CD4-positive, alpha-beta T cell (primary cell): Measurements from ENCODE around the gene THOC7. TPM values are rescaled to one million over a fixed set of nuclear protein-coding genes. Genes with fewer than 3 reads are reported as not detected.

ENCODE experiments used
- ATAC-seq: fragments of 200-7000 bp; cut with Tn5 transposase; one replicate; pipeline ENCODE4 v1.10.0; 2022; ENCODE audit warnings: mild to moderate bottlenecking; ENCODE audit not compliant: poor library complexity
- CTCF ChIA-PET: fragments of 350-600 bp; sonication (Branson Sonifier 250); formaldehyde crosslinking; loops from one replicate; lab custom pipeline; 2021; ENCODE audit warnings: antibody characterized with exemption, inconsistent platforms; lab: Charles Lee
- POLR2A ChIA-PET: fragments of 350-600 bp; sonication (Branson Sonifier 250); formaldehyde crosslinking; loops from one replicate; lab custom pipeline; 2021; ENCODE audit warnings: antibody characterized with exemption, inconsistent platforms; lab: Charles Lee
- DNase-seq, 14 experiments: peaks; one replicate each; pipeline ENCODE4 v3.0.0-alpha.2; 2013 to 2020; ENCODE audit warnings: mixed read lengths in 2 of 14
- H3K27ac ChIP-seq, 2 donors: one replicate each; pipeline versions ENCODE4 v1.5.1 to v1.7.0; 2013; ENCODE audit warnings: low read length in 2 of 2, low read depth in 1 of 2, mild to moderate bottlenecking in 1 of 2
- H3K27me3 ChIP-seq, 2 experiments: 1 replicate in 1 of 2; 2 replicates in 1 of 2; pipeline versions ENCODE4 v1.6.1 to v1.7.0; 2013; ENCODE audit warnings: low read length in 2 of 2, control low read depth in 1 of 2, mild to moderate bottlenecking in 1 of 2, moderate library complexity in 1 of 2; ENCODE audit not compliant: insufficient read depth in 2 of 2, control insufficient read depth in 1 of 2
- H3K36me3 ChIP-seq: one replicate; pipeline ENCODE4 v1.6.1; 2013; ENCODE audit warnings: low read length, control low read depth; ENCODE audit not compliant: insufficient read depth
- H3K4me1 ChIP-seq: one replicate; pipeline ENCODE4 v1.6.1; 2013; ENCODE audit warnings: low read length, control low read depth; ENCODE audit not compliant: insufficient read depth
- H3K4me3 ChIP-seq: one replicate; pipeline ENCODE4 v1.5.1; 2013; ENCODE audit warnings: mild to moderate bottlenecking, low read length, moderate library complexity
- H3K9me3 ChIP-seq, 2 experiments: 1 replicate in 1 of 2; 2 replicates in 1 of 2; pipeline versions ENCODE4 v1.6.1 to v1.7.0; 2013; ENCODE audit warnings: low read length in 2 of 2, mild to moderate bottlenecking in 2 of 2, control low read depth in 1 of 2, moderate library complexity in 1 of 2; ENCODE audit not compliant: control insufficient read depth in 1 of 2, insufficient read depth in 1 of 2
- H3K27ac Mint-ChIP-seq: one replicate; pipeline ENCODE4 v1.8.0; 2020; ENCODE audit warnings: mixed read lengths
- H3K27me3 Mint-ChIP-seq: one replicate; pipeline ENCODE4 v1.8.0; 2021; ENCODE audit warnings: mixed read lengths
- H3K36me3 Mint-ChIP-seq: one replicate; pipeline ENCODE4 v1.8.0; 2021; ENCODE audit warnings: low read depth, mixed read lengths
- H3K4me1 Mint-ChIP-seq: one replicate; pipeline ENCODE4 v1.8.0; 2021; ENCODE audit warnings: low read depth, mixed read lengths
- H3K4me3 Mint-ChIP-seq: one replicate; pipeline ENCODE4 v1.8.0; 2020; ENCODE audit warnings: mild to moderate bottlenecking, mixed read lengths
- H3K9me3 Mint-ChIP-seq: one replicate; pipeline ENCODE4 v1.8.0; 2020; ENCODE audit warnings: mixed read lengths
- intact Hi-C, 2 experiments: fragments of 100-400 bp; cut with DNase I in 1 of 2; cut with micrococcal nuclease in 1 of 2; formaldehyde crosslinking; loops; one replicate each; pipeline versions ENCODE4 v1.15.1 to v1.9.0; 2023 to 2025; cut with DNase I, micrococcal nuclease
- total RNA-seq, 174 experiments: library from RNA in 2 of 174; stranded (reverse) in 2 of 174; gene quantifications; one replicate each; pipeline ENCODE4 v1.2.3 and lab custom pipeline; 2021 to 2026
- TF ChIP-seq, protein P1 (sequence below): fragments of 200-600 bp; IDR thresholded peaks from one replicate; pipeline ENCODE4 v1.8.0; 2022; ENCODE audit warnings: antibody characterized with exemption, mild to moderate bottlenecking

THOC7 gene
- total RNA-seq, 2 experiments from 2014 or later, result 21.6 to 23.7 TPM

DNA sequence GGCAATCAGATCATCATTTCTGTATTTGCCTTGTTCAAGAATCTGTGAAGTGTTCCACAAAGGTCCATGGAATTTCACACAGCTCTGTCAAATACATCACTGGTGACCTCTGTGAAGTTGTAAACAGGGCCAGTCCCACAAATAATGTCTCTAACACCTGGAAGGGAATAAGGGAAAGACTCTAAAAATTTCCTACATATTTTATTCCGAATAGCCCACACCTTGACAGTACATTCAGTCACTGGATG, 44.5 kb downstream of the THOC7 start, which contains the start of gene C3orf49:
TSS of gene C3orf49 (plus strand) at position 149 of the 248 bp plus-strand sequence. CDS start 173 bp downstream, outside the sequence.
- Histone ChIP-seq H3K4me3 (no peak within 1 kb of the TSS), H3K27me3 (no peaks in the 10 kb centered on the region), H3K9me3 (no peaks in the 10 kb centered on the region), H3K4me1 (no peaks in the 10 kb centered on the region), H3K27ac (no peak within 1 kb of the TSS), H3K36me3 (no peaks in the 10 kb centered on the region)
- no peaks in the 10 kb centered on the region for H3K9me3 Mint-ChIP-seq
- TF ChIP-seq, protein P1, sequence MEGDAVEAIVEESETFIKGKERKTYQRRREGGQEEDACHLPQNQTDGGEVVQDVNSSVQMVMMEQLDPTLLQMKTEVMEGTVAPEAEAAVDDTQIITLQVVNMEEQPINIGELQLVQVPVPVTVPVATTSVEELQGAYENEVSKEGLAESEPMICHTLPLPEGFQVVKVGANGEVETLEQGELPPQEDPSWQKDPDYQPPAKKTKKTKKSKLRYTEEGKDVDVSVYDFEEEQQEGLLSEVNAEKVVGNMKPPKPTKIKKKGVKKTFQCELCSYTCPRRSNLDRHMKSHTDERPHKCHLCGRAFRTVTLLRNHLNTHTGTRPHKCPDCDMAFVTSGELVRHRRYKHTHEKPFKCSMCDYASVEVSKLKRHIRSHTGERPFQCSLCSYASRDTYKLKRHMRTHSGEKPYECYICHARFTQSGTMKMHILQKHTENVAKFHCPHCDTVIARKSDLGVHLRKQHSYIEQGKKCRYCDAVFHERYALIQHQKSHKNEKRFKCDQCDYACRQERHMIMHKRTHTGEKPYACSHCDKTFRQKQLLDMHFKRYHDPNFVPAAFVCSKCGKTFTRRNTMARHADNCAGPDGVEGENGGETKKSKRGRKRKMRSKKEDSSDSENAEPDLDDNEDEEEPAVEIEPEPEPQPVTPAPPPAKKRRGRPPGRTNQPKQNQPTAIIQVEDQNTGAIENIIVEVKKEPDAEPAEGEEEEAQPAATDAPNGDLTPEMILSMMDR, result no peak
- ChIA-PET CTCF (interaction anchor here (1.6 kb wide), 1 partner anchor 1618 kb away, joined by 4 read pairs; no protein-coding TSS in a partner anchor), POLR2A (no interaction called here)
- DNase-seq, result no peak
- no peak within 1 kb of the TSS for H3K27ac Mint-ChIP-seq
- H3K4me3 Mint-ChIP-seq, result no peak within 1 kb of the TSS
- H3K36me3 Mint-ChIP-seq, result no peaks in the 10 kb centered on the region
- intact Hi-C loops, result loop anchor here (2.0 to 5.0 kb wide), 4 partner anchors 468 to 1617 kb away; no protein-coding TSS in a partner anchor
- no peak for ATAC-seq
- no peaks in the 10 kb centered on the region for H3K27me3 Mint-ChIP-seq
- peaks cover 6% of the 10 kb centered on the region for H3K4me1 Mint-ChIP-seq

DNA sequence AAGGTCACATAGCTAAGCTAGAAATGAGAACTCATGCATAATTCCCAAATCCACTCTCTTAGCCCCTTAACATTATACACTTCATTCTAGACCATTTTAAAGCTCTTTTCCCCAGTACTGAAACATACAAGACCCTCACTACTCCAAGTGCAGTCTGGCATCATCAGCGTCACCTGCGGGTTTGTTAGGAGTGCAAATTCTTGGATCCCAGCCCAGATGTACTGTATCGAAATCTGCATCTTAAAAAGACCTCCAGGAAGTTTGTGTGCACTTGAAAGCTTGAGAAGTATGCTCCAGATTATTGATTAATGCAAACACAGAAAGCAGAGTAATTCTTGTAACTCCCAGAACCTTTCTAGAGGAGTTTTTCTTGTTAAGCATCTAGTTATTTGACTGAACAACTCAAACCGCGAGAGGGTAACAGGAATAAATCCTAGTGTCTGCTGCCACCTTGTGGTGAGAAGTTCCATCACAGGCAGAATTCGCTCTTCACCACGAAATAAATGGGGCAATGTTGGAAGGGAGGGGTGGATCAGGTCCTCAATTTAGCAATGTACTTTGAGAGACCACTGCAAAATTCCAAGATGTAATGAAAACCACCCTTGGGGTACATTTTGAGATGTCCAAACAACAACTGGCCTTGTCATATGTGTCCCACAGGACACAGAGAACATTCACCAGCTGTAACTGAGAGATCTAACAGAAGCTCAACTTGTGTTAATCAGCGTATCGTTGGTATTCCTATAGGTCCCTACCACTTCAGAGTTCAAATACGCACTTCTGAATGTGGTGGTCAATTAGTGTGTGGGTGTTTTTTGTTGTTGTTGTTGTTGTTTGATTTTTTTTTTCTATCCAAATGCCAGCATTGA, 45.1 kb downstream of the THOC7 start:
- Histone ChIP-seq H3K4me1 (no peaks in the 10 kb centered on the region), H3K9me3 (no peaks in the 10 kb centered on the region), H3K4me3 (no peak overlapping the region), H3K27ac (no peak overlapping the region), H3K36me3 (no peaks in the 10 kb centered on the region), H3K27me3 (no peaks in the 10 kb centered on the region)
- no peak overlapping the region for H3K4me3 Mint-ChIP-seq
- no peaks in the 10 kb centered on the region for H3K9me3 Mint-ChIP-seq
- H3K4me1 Mint-ChIP-seq, result peaks cover 6% of the 10 kb centered on the region
- ChIA-PET CTCF (interaction anchor here (0.7 to 1.6 kb wide), 3 partner anchors 16 to 1617 kb away, joined by 3 to 4 read pairs (median 4); no protein-coding TSS in a partner anchor), POLR2A (no interaction called here)
- H3K36me3 Mint-ChIP-seq, result no peaks in the 10 kb centered on the region
- H3K27me3 Mint-ChIP-seq, result no peaks in the 10 kb centered on the region
- TF ChIP-seq, protein P1, result peak; percentile 91
- intact Hi-C loops, result loop anchor here (1.0 to 5.0 kb wide), 5 partner anchors 468 to 1617 kb away; no protein-coding TSS in a partner anchor
- peak; percentile 26 to 77 (median 49) for DNase-seq
- ATAC-seq, result peak; percentile 61
- no peak overlapping the region for H3K27ac Mint-ChIP-seq

- Mint-ChIP-seq H3K36me3 (no peaks in the 10 kb centered on the region), H3K9me3 (no peaks in the 10 kb centered on the region), H3K27ac (no peak overlapping the region), H3K27me3 (no peaks in the 10 kb centered on the region), H3K4me3 (no peak overlapping the region), H3K4me1 (peaks cover 6% of the 10 kb centered on the region)
- no peak overlapping the region for H3K27ac ChIP-seq
- no peak for ATAC-seq
- H3K36me3 ChIP-seq, result no peaks in the 10 kb centered on the region
- TF ChIP-seq, protein P1, result no peak
- H3K27me3 ChIP-seq, result no peaks in the 10 kb centered on the region
- no peaks in the 10 kb centered on the region for H3K4me1 ChIP-seq
- no peak overlapping the region for H3K4me3 ChIP-seq
- H3K9me3 ChIP-seq, result no peaks in the 10 kb centered on the region
- DNase-seq, result no peak
- intact Hi-C loops, result loop anchor here (2.0 to 5.0 kb wide), 4 partner anchors 460 to 1615 kb away; no protein-coding TSS in a partner anchor
- ChIA-PET CTCF (no interaction called here), POLR2A (no interaction called here)
Measured at GRCh38 chr3:63817225-63817624, 46.4 kb downstream of the THOC7 start.
